ENCODE measurements around the gene CRMP1.

CRMP1 gene

GRCh38 chr4:5801696-5802095, 91.2 kb downstream of the CRMP1 start:
- TF ChIP-seq ZNF274 (IDR thresholded peaks at IDR 0.05; ENCODE audit: low read depth, low read length) (no peak), YY1 (IDR thresholded peaks at IDR 0.05; ENCODE audit: insufficient read depth, insufficient read length) (no peak), SUZ12 (IDR thresholded peaks at IDR 0.05; ENCODE audit: extremely low read depth, insufficient read depth, insufficient read length) (no peak)
- H3K4me1 ChIP-seq (ENCODE audit: insufficient read depth, insufficient read length), result no peaks in the 10 kb centered on the region
- H3K36me3 ChIP-seq (ENCODE audit: insufficient read depth, insufficient read length, low read length), result peaks cover 63% of the 10 kb centered on the region

GRCh38 chr4:5800496-5800895, 92.4 kb downstream of the CRMP1 start:
- no peak overlapping the region for H3K9ac ChIP-seq (ENCODE audit: insufficient read length, low read depth)
- DNase-seq (ENCODE audit: low read depth, low spot score), result no peak
- peaks cover 67% of the 10 kb centered on the region for H3K36me3 ChIP-seq (ENCODE audit: insufficient read depth, insufficient read length, low read length)
- peaks cover 5% of the 10 kb centered on the region; the same call in 1 of the 2 replicates for H3K9me3 ChIP-seq (ENCODE audit: insufficient read depth, low read length)
- no peak overlapping the region for H3K4me3 ChIP-seq (ENCODE audit: insufficient read length, low read depth)
- no peaks in the 10 kb centered on the region for H3K4me1 ChIP-seq (ENCODE audit: insufficient read depth, insufficient read length)
- no peaks in the 10 kb centered on the region for H3K27me3 ChIP-seq (ENCODE audit: insufficient read depth, insufficient read length)
- no peak for TF ChIP-seq SUZ12 (IDR thresholded peaks at IDR 0.05; ENCODE audit: extremely low read depth, insufficient read depth, insufficient read length)

More at GRCh38 chr4:5801696-5802095, 91.2 kb downstream of the CRMP1 start:
- Histone ChIP-seq H3K27me3 (ENCODE audit: insufficient read depth, insufficient read length) (no peaks in the 10 kb centered on the region), H3K9me3 (ENCODE audit: insufficient read depth, low read length) (peaks cover 5% of the 10 kb centered on the region; the same call in 1 of the 2 replicates), H3K4me3 (ENCODE audit: insufficient read length, low read depth) (no peak overlapping the region), H3K9ac (ENCODE audit: insufficient read length, low read depth) (no peak overlapping the region)
- no peak for DNase-seq (ENCODE audit: low read depth, low spot score)

- Histone ChIP-seq H3K4me1 (ENCODE audit: insufficient read depth, insufficient read length) (no peaks in the 10 kb centered on the region), H3K27me3 (ENCODE audit: insufficient read depth, insufficient read length) (no peaks in the 10 kb centered on the region), H3K9ac (ENCODE audit: insufficient read length, low read depth) (no peak overlapping the region), H3K4me3 (ENCODE audit: insufficient read length, low read depth) (no peak overlapping the region), H3K36me3 (ENCODE audit: insufficient read depth, insufficient read length, low read length) (peaks cover 63% of the 10 kb centered on the region), H3K9me3 (ENCODE audit: insufficient read depth, low read length) (peaks cover 5% of the 10 kb centered on the region; the same call in 1 of the 2 replicates)
- no peak for DNase-seq (ENCODE audit: low read depth, low spot score)
- no peak for TF ChIP-seq YY1 (IDR thresholded peaks at IDR 0.05; ENCODE audit: insufficient read depth, insufficient read length)
- no peak for TF ChIP-seq ZNF274 (IDR thresholded peaks at IDR 0.05; ENCODE audit: low read depth, low read length)
- no peak for TF ChIP-seq SUZ12 (IDR thresholded peaks at IDR 0.05; ENCODE audit: extremely low read depth, insufficient read depth, insufficient read length)
These were observed 93.5 kb downstream of the CRMP1 start for GRCh38 chr4:5799406-5799805.

- peaks cover 5% of the 10 kb centered on the region; the same call in 1 of the 2 replicates for H3K9me3 ChIP-seq (ENCODE audit: insufficient read depth, low read length)
- H3K4me3 ChIP-seq (ENCODE audit: insufficient read length, low read depth), result no peak overlapping the region
- DNase-seq (ENCODE audit: low read depth, low spot score), result no peak
- H3K36me3 ChIP-seq (ENCODE audit: insufficient read depth, insufficient read length, low read length), result peaks cover 61% of the 10 kb centered on the region
- H3K27me3 ChIP-seq (ENCODE audit: insufficient read depth, insufficient read length), result no peaks in the 10 kb centered on the region
- no peak overlapping the region for H3K9ac ChIP-seq (ENCODE audit: insufficient read length, low read depth)
- TF ChIP-seq ZNF274 (IDR thresholded peaks at IDR 0.05; ENCODE audit: low read depth, low read length), result no peak
- TF ChIP-seq SUZ12 (IDR thresholded peaks at IDR 0.05; ENCODE audit: extremely low read depth, insufficient read depth, insufficient read length), result no peak
- no peak for TF ChIP-seq YY1 (IDR thresholded peaks at IDR 0.05; ENCODE audit: insufficient read depth, insufficient read length)
- H3K4me1 ChIP-seq (ENCODE audit: insufficient read depth, insufficient read length), result no peaks in the 10 kb centered on the region
These were observed 93.9 kb downstream of the CRMP1 start for GRCh38 chr4:5798946-5799345.

- Histone ChIP-seq H3K4me3 (ENCODE audit: insufficient read length, low read depth) (no peak overlapping the region), H3K27me3 (ENCODE audit: insufficient read depth, insufficient read length) (no peaks in the 10 kb centered on the region), H3K4me1 (ENCODE audit: insufficient read depth, insufficient read length) (no peaks in the 10 kb centered on the region), H3K9me3 (ENCODE audit: insufficient read depth, low read length) (peaks cover 5% of the 10 kb centered on the region; the same call in 1 of the 2 replicates), H3K36me3 (ENCODE audit: insufficient read depth, insufficient read length, low read length) (peaks cover 61% of the 10 kb centered on the region), H3K9ac (ENCODE audit: insufficient read length, low read depth) (no peak overlapping the region)
- TF ChIP-seq ZNF274 (IDR thresholded peaks at IDR 0.05; ENCODE audit: low read depth, low read length) (no peak), YY1 (IDR thresholded peaks at IDR 0.05; ENCODE audit: insufficient read depth, insufficient read length) (no peak), SUZ12 (IDR thresholded peaks at IDR 0.05; ENCODE audit: extremely low read depth, insufficient read depth, insufficient read length) (no peak)
- no peak for DNase-seq (ENCODE audit: low read depth, low spot score)
These were observed 94.4 kb downstream of the CRMP1 start for GRCh38 chr4:5798462-5798861.

GRCh38 chr4:5797866-5798265, 95.0 kb downstream of the CRMP1 start:
- H3K27me3 ChIP-seq (ENCODE audit: insufficient read depth, insufficient read length), result no peaks in the 10 kb centered on the region
- TF ChIP-seq ZNF274 (IDR thresholded peaks at IDR 0.05; ENCODE audit: low read depth, low read length) (no peak), YY1 (IDR thresholded peaks at IDR 0.05; ENCODE audit: insufficient read depth, insufficient read length) (no peak), SUZ12 (IDR thresholded peaks at IDR 0.05; ENCODE audit: extremely low read depth, insufficient read depth, insufficient read length) (no peak)
- H3K9ac ChIP-seq (ENCODE audit: insufficient read length, low read depth), result no peak overlapping the region
- peaks cover 60% of the 10 kb centered on the region for H3K36me3 ChIP-seq (ENCODE audit: insufficient read depth, insufficient read length, low read length)
- no peaks in the 10 kb centered on the region for H3K4me1 ChIP-seq (ENCODE audit: insufficient read depth, insufficient read length)
- H3K4me3 ChIP-seq (ENCODE audit: insufficient read length, low read depth), result no peak overlapping the region
- peaks cover 5% of the 10 kb centered on the region; the same call in 1 of the 2 replicates for H3K9me3 ChIP-seq (ENCODE audit: insufficient read depth, low read length)
- DNase-seq (ENCODE audit: low read depth, low spot score), result no peak

GRCh38 chr4:5796976-5797375, 95.9 kb downstream of the CRMP1 start:
- Histone ChIP-seq H3K9me3 (ENCODE audit: insufficient read depth, low read length) (peaks cover 4% of the 10 kb centered on the region; the same call in 1 of the 2 replicates), H3K27me3 (ENCODE audit: insufficient read depth, insufficient read length) (no peaks in the 10 kb centered on the region), H3K4me1 (ENCODE audit: insufficient read depth, insufficient read length) (no peaks in the 10 kb centered on the region), H3K4me3 (ENCODE audit: insufficient read length, low read depth) (no peak overlapping the region), H3K9ac (ENCODE audit: insufficient read length, low read depth) (no peak overlapping the region), H3K36me3 (ENCODE audit: insufficient read depth, insufficient read length, low read length) (peaks cover 54% of the 10 kb centered on the region)
- TF ChIP-seq ZNF274 (IDR thresholded peaks at IDR 0.05; ENCODE audit: low read depth, low read length) (no peak), SUZ12 (IDR thresholded peaks at IDR 0.05; ENCODE audit: extremely low read depth, insufficient read depth, insufficient read length) (no peak), YY1 (IDR thresholded peaks at IDR 0.05; ENCODE audit: insufficient read depth, insufficient read length) (no peak)
- DNase-seq (ENCODE audit: low read depth, low spot score), result no peak

Data from NT2/D1 (cell line).